EH (cell line): ENCODE results near the gene DNER.
"Not testable (repeated sequence)": the region's sequence is repeated elsewhere in the genome, so short reads cannot be mapped to it uniquely, and the experiment has no call there.

Source experiments
- DNase-seq: peaks from one replicate; pipeline ENCODE4 v3.0.0-alpha.2; 2015; ENCODE audit warnings: low read depth

DNER gene

GRCh38 chr2:229388731-229389130 is 325.6 kb downstream of the DNER start:
- peak; percentile 7 for DNase-seq

- DNase-seq = no peak
These were observed 326.5 kb downstream of the DNER start for GRCh38 chr2:229387866-229388265.

- DNase-seq = no peak
These were observed 334.2 kb downstream of the DNER start for GRCh38 chr2:229380101-229380625.

GRCh38 chr2:229378386-229378785 is 336.0 kb downstream of the DNER start:
- DNase-seq = no peak

- no peak for DNase-seq
These were observed 337.5 kb downstream of the DNER start for GRCh38 chr2:229376866-229377265.

- peak; percentile 25 for DNase-seq
These were observed 339.1 kb downstream of the DNER start for GRCh38 chr2:229375251-229375650.

GRCh38 chr2:229373311-229373710 is 341.0 kb downstream of the DNER start:
- not testable (repeated sequence) for DNase-seq

GRCh38 chr2:229372207-229372606 is 342.1 kb downstream of the DNER start:
- DNase-seq = no peak

- DNase-seq = no peak
These were observed 343.3 kb downstream of the DNER start for GRCh38 chr2:229371086-229371485.

GRCh38 chr2:229370509-229370908 is 343.8 kb downstream of the DNER start:
- DNase-seq = peak; percentile 23

- DNase-seq = peak; percentile 61
These were observed 351.1 kb downstream of the DNER start for GRCh38 chr2:229363185-229363814.

GRCh38 chr2:229350883-229351282 is 363.5 kb downstream of the DNER start:
- DNase-seq = no peak

GRCh38 chr2:229350117-229350805 is 364.1 kb downstream of the DNER start:
- DNase-seq = no peak

GRCh38 chr2:229348128-229348527 is 366.2 kb downstream of the DNER start:
- DNase-seq = peak; percentile 41

GRCh38 chr2:229346816-229347540 is 367.4 kb downstream of the DNER start:
- DNase-seq = no peak

- DNase-seq = no peak
These were observed 369.4 kb downstream of the DNER start for GRCh38 chr2:229344955-229345354.

GRCh38 chr2:229344151-229344551 is 370.2 kb downstream of the DNER start:
- peak; percentile 73 for DNase-seq

GRCh38 chr2:229343661-229344060 is 370.7 kb downstream of the DNER start:
- DNase-seq = no peak

- DNase-seq = no peak
These were observed 372.0 kb downstream of the DNER start for GRCh38 chr2:229342376-229342775.

- DNase-seq = peak; percentile 75
These were observed 374.1 kb downstream of the DNER start for GRCh38 chr2:229340086-229340760.

- DNase-seq = peak; percentile 60
These were observed 374.7 kb downstream of the DNER start for GRCh38 chr2:229339618-229340017.

GRCh38 chr2:229339171-229339570 is 375.2 kb downstream of the DNER start:
- DNase-seq = not testable (repeated sequence)
